Tibial artery (tissue), 4 donors: ENCODE data around the gene HS6ST1.
A peak's percentile ranks its signal among the peaks of the same experiment; 100 is the strongest.

ENCODE experiments used
- DNase-seq, 2 donors: peaks; one replicate each; pipeline ENCODE4 v3.0.0-alpha.2; 2019
- H3K27ac ChIP-seq, 2 donors: fragments of 200-600 bp; sonication (generic) in 1 of 2; 1 replicate in 1 of 2; 2 replicates in 1 of 2; pipeline ENCODE4 v1.5.1; 2018 to 2019; ENCODE audit warnings: mild to moderate bottlenecking in 1 of 2
- H3K27me3 ChIP-seq, 2 donors: fragments of 200-600 bp; sonication (generic) in 1 of 2; one replicate each; pipeline versions ENCODE4 v1.5.1 to v1.6.0; 2016 to 2019
- H3K36me3 ChIP-seq, 3 donors: fragments of 200-600 bp; sonication (generic) in 2 of 3; one replicate each; pipeline ENCODE4 v1.5.1; 2016 to 2019; ENCODE audit warnings: mild to moderate bottlenecking in 2 of 3
- H3K4me1 ChIP-seq, 4 donors: fragments of 200-600 bp; sonication (generic) in 2 of 4; 1 replicate in 3 of 4; 2 replicates in 1 of 4; pipeline ENCODE4 v1.5.1; 2016 to 2019
- H3K4me3 ChIP-seq, 2 donors: fragments of 200-600 bp; sonication (generic) in 1 of 2; 1 replicate in 1 of 2; 2 replicates in 1 of 2; pipeline ENCODE4 v1.5.1; 2018 to 2019; ENCODE audit warnings: mild to moderate bottlenecking in 2 of 2
- H3K9me3 ChIP-seq, 3 donors: fragments of 200-600 bp; sonication (generic) in 1 of 3; one replicate each; pipeline ENCODE4 v1.5.1; 2016 to 2019
- intact Hi-C: fragments of 100-400 bp; cut with DNase I; formaldehyde crosslinking; loops from one replicate; pipeline ENCODE4 v1.15.0; 2023; ENCODE audit warnings: low total_unique reads
- TF ChIP-seq, protein P1 (sequence below), 2 experiments: fragments of 200-600 bp in 1 of 2; fragments of 450-650 bp in 1 of 2; IDR thresholded peaks; one replicate each; pipeline ENCODE4 v1.5.1; 2017 to 2019; ENCODE audit warnings: antibody characterized with exemption in 2 of 2, mild to moderate bottlenecking in 1 of 2, moderate library complexity in 1 of 2

Gene HS6ST1

DNA sequence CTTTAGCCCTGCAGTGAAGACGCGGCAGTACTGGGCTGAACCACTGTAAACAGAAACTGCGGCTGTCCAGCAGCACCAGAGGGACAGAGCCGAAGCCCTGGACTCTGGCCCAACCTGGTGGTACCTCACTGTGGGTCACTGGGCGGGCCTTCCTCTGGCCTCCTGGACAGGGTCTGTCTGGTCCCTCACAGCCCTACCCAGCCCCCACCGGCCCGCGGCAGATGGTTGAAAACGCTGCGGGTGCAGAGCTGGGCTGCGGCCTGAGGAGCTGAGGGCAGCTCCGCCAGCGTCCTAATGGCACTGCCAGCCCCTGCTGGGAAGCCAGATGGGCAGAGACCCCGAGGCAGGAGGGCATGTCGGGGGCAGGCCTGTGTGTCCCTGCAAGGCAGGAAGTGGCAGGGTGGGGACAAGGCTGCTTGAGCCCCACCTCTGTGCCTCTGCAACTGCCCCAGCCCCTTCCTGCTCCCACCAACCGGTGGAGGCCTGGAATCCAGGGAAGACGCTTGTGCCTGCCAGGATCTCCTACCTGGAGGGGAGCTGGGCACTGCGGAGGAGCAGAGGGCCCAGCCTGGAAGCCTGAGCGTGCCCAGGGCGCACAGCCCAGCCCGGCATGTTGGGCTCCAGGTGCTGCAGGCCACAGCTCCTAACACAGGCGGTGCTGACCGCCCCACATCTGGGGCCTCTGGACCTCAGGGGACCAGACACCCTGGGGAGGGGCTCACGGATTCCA, 36.3 kb downstream of the HS6ST1 start:
- Histone ChIP-seq H3K27ac (no peak overlapping the region), H3K4me3 (no peak overlapping the region), H3K36me3 (peaks cover 0 to 18% (median 3%) of the 10 kb centered on the region in 3 donors), H3K4me1 (peaks cover 0 to 28% (median 6%) of the 10 kb centered on the region in 4 donors), H3K27me3 (no peaks in the 10 kb centered on the region), H3K9me3 (no peaks in the 10 kb centered on the region)
- TF ChIP-seq, protein P1, sequence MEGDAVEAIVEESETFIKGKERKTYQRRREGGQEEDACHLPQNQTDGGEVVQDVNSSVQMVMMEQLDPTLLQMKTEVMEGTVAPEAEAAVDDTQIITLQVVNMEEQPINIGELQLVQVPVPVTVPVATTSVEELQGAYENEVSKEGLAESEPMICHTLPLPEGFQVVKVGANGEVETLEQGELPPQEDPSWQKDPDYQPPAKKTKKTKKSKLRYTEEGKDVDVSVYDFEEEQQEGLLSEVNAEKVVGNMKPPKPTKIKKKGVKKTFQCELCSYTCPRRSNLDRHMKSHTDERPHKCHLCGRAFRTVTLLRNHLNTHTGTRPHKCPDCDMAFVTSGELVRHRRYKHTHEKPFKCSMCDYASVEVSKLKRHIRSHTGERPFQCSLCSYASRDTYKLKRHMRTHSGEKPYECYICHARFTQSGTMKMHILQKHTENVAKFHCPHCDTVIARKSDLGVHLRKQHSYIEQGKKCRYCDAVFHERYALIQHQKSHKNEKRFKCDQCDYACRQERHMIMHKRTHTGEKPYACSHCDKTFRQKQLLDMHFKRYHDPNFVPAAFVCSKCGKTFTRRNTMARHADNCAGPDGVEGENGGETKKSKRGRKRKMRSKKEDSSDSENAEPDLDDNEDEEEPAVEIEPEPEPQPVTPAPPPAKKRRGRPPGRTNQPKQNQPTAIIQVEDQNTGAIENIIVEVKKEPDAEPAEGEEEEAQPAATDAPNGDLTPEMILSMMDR (IDR thresholded peaks at IDR 0.05): no peak
- DNase-seq: peak in 1 of 2 donors; percentile 60
- intact Hi-C loops: no loop called here

DNA sequence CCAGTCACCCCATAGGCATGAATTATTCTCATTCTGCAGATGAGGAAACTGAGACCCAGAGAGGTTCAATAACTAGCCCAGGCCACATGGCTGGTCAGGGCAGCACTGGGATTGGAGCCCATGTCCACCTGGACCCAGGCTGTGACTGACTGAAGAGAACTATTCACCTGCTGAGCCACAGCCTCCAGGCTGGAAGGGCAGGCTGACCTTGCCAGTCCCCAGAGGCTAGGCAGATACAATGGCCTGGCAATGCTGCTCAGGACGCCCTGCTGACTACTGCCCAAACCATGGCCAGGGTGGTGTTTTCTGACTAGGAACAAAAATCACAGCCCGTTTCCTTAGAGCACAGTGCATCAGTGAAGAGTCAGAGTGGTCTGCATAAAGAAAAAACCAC, 36.8 kb downstream of the HS6ST1 start:
- peaks cover 0 to 28% (median 6%) of the 10 kb centered on the region in 4 donors for H3K4me1 ChIP-seq
- peaks cover 0 to 21% (median 6%) of the 10 kb centered on the region in 3 donors for H3K36me3 ChIP-seq
- TF ChIP-seq, protein P1 (IDR thresholded peaks at IDR 0.05): no peak
- no peaks in the 10 kb centered on the region for H3K9me3 ChIP-seq
- no peak overlapping the region for H3K4me3 ChIP-seq
- DNase-seq: peak in 1 of 2 donors; percentile 21
- intact Hi-C loops: no loop called here
- no peak overlapping the region for H3K27ac ChIP-seq
- no peaks in the 10 kb centered on the region for H3K27me3 ChIP-seq

DNA sequence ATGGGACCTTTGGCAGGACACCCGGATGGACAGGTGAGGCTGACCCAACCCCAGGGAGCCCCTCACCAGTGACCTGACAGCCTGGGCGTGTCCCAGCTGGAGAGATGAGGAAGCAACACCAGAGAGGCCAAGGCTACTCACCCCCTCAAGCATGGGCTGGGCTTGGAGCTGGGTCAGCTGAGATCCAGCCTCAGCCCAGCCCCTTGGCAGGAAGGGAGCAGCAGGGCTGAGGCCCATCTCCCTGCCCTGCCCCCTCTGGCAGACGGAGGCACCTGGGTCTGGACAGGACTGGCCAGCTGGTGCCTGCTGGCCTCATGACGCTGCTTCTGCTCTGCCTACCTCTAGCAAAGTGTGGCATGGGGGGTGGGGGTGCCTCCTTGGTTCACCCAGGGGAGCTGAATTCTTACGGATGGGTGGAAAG, 37.8 kb downstream of the HS6ST1 start:
- TF ChIP-seq, protein P1 (IDR thresholded peaks at IDR 0.05): no peak
- Histone ChIP-seq H3K4me1 (peaks cover 0 to 28% (median 6%) of the 10 kb centered on the region in 4 donors), H3K27ac (no peak overlapping the region), H3K36me3 (peaks cover under 1 to 31% (median 8%) of the 10 kb centered on the region in 3 donors), H3K9me3 (no peaks in the 10 kb centered on the region), H3K27me3 (no peaks in the 10 kb centered on the region), H3K4me3 (no peak overlapping the region)
- peak; percentile 46 to 71 for DNase-seq
- intact Hi-C loops: no loop called here

DNA sequence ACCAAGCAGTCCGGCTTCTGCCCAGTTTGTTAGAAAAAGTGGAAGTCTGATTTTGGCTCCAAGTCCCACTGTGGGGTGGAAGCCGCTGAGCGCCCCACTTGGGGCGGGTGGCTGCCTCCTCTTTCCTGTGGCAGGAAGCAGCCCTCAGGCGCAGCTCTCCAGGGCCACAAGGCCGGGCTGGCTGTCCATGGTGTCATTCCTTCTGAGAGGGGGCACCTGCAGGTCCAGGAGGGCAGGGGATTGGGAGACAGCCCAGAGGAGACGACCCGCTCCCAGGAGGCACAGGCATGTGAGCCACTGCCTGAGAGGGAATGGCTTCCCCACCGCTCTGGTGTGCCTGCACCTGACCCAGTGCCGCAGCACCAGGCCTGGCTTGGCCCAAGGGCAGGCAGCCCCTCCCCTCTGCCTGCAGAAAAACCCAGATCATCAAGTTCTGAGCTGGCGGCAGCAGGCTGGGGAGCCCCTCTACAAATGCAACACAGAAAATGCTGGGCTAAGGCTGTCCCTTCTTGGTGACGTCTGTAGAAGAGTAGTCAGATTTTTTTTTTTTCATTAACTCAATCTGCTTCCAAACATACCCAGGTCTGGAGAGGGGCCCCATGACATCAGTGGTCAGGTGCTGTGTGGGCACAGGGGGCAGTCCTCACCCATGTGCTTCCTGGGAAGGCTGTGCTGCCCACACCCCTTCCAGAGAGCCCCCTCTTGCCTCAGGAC, 38.4 kb downstream of the HS6ST1 start:
- Histone ChIP-seq H3K4me1 (peaks cover 0 to 28% (median 6%) of the 10 kb centered on the region in 4 donors), H3K9me3 (no peaks in the 10 kb centered on the region), H3K36me3 (peaks cover 7 to 37% (median 14%) of the 10 kb centered on the region in 3 donors), H3K4me3 (no peak overlapping the region), H3K27me3 (no peaks in the 10 kb centered on the region), H3K27ac (no peak overlapping the region)
- DNase-seq: peak; percentile 42 to 65
- intact Hi-C loops: no loop called here
- TF ChIP-seq, protein P1 (IDR thresholded peaks at IDR 0.05): no peak

DNA sequence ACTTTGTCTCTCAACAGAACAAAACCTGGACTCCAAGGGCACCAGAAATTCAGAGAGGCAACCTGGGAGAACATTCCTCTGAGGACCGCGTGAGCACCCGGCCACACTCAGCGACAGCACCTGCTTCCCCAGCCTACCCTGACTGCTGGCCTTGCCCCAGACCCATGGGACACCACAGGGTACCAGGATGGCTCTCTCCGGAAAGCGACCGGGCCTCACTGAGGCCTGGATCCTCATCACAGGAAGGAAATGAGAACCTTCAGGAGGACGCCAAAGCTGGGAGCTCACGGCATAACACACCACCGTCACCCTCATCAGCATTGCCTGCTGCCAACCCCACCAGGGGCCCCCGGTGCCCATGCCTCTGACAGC, 38.9 kb downstream of the HS6ST1 start:
- Histone ChIP-seq H3K27ac (no peak overlapping the region), H3K27me3 (no peaks in the 10 kb centered on the region), H3K36me3 (peaks cover 7 to 39% (median 17%) of the 10 kb centered on the region in 3 donors), H3K9me3 (no peaks in the 10 kb centered on the region), H3K4me3 (no peak overlapping the region), H3K4me1 (peaks cover 0 to 28% (median 6%) of the 10 kb centered on the region in 4 donors)
- intact Hi-C loops: no loop called here
- DNase-seq: peak in 1 of 2 donors; percentile 16
- TF ChIP-seq, protein P1 (IDR thresholded peaks at IDR 0.05): no peak
